HG03565 (cell line): ENCODE results near the gene MLC1.

Experiments
- ATAC-seq: cut with Tn5 transposase; IDR thresholded peaks from one replicate; pipeline ENCODE4 v1.9.1; 2021; ENCODE audit warnings: mild to moderate bottlenecking, moderate library complexity; ENCODE audit not compliant: unreplicated experiment

MLC1 gene

DNA sequence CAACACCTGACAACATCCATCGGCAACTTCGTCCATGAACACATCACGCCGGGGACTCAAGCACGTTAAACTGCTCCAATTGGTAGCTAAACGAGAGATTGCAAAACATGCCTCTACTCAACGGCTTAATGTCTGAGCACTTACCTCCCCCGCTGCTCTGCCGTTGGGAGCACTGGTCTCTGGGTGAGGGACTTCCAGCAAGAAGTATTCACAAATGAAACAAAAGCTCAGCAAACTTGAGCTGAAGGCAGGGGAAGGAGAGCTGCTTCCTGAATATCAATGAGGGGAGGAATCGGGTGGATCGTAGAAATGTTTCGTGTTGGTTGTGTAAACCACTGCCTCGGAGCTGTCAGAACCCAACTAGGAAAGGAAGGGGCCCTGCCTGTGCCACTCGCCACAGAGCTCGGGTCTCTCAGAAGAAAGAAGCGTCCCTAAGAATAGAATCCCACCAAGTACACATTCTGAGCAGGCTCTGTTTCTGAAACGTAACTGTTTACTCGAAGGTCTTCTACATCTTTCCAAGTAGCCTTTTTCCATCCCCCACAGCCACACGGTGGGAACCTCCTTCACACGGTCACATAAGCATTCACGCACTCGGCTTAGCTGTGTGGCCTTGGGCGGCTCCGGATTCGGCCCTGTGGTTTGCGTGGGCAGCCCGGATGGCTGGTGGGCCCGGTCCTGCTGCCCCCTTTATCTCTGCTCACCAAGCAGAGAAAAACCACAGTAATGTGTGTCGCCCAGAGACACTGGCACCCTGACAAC is at the start of gene MLC1:
Gene MLC1 (minus strand): TSS at position 216 of the 762 bp plus-strand sequence. CDS start 524 bp downstream, outside the sequence.
- no peak for ATAC-seq

DNA sequence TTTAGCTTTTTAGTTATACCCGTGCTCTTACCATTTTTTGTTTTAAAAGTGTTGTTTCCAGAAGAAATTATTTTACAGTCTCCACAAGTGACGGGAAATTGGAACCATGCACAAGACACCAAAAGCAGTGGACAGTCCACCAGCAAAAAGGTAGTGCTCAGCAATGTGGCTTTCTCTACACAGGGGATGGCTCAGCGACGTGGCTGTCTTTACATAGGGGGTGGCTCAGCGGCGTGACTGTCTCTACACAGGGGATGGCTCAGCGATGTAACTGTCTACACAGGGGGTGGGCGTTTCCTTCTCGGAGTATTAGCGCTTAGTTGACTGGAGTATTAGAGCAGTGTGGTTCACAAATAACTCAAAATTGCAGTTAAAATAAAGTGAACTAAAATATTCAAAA is 49.3 kb upstream of the MLC1 start:
- ATAC-seq, result no peak

GRCh38 chr22:50131894-50132293 is 46.7 kb upstream of the MLC1 start:
- ATAC-seq, result no peak

- ATAC-seq, result no peak
Measured at GRCh38 chr22:50129121-50129736, 44.0 kb upstream of the MLC1 start.

- no peak for ATAC-seq
Measured at GRCh38 chr22:50125029-50125428, 39.8 kb upstream of the MLC1 start.

DNA sequence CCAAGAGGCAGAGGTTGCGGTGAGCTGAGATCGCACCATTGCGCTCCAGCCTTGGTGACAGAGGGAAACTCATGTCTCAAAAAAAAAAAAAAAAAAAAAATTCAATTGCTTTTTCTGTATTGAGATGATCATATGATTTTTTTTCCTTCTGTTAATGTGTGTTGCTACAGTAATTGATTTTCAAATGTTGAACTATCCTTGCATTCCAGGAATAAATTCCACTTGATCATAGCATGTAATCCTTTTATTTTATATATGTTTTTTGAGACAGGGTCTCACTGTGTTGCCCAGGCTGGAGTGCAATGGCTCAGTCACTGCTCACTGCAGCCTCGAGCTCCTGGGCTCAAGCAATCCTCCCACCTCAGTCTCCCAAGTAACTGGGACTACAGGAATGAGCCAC is 37.9 kb upstream of the MLC1 start:
- no peak for ATAC-seq

DNA sequence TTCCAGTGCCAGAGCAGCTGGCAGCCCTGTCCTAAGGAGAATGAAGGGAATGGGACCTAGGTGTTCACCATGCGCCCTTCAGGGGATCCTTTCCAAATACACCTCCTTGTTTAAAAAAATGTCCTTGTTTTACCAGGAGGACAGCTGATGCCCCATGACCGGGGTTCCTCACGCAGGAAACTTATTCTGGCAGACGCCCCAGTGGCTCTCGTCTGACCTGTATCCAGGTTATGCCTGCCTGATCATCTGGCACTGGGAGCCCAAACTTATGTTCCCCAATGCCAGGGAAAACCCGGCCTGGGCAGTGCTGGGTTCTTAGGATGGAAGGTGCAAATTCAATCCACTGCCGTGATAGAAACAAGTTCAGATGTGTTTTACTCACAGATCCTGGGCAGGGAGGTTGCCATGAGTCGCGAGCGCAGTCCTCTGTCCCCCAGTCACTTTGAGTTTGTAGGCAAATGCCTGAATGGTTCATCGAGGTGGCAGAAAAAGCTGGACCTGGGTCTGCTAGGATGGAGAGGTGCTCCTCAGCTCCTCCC is 36.0 kb upstream of the MLC1 start:
- ATAC-seq, result no peak

DNA sequence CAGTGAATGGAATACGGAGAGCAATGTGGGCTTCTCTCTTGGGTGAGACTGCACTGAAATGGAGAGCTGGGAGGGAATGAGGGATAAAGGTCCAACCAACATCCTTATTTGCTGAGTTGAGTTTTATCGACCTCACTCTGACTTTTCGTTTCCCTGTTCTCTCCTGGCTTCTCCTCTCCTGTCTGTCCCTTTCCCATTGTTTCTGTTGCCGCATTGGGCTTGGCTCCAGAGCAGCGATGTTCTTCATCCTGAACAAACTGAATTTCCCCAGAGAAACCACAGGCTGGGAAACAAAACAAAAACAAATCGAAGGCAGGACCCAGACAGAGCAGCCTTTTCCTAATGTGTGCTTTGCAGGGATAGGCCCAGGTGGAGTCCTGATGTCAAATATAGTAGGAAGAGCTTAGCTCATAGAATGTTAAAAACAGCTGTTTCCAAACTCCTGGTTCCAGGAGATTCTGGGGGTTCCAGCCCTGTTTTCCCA is 34.6 kb upstream of the MLC1 start:
- no peak for ATAC-seq

GRCh38 chr22:50119169-50119767 is 34.0 kb upstream of the MLC1 start:
- ATAC-seq, result no peak

- no peak for ATAC-seq
Measured at GRCh38 chr22:50118557-50119168, 33.4 kb upstream of the MLC1 start.

DNA sequence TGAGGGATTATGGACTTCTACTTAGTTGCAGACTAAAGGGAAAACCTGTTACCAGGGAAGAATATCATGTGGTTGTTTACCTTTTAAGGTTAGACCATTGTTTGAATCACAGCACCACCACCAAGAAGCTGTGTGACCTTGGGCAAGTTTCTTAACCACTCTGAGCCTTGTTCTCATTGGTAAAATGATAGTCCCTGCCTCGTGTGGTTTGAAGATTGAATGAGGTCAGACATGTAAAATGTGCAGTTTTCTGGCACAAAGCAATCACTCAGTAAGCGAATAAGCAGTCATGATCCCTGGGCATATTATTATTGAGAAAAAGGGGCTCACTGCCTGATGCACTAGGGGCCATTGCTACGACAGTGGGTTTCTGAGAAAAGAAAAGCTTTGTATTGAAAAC is 32.9 kb upstream of the MLC1 start:
- no peak for ATAC-seq

- no peak for ATAC-seq
Measured at GRCh38 chr22:50117168-50117762, 32.0 kb upstream of the MLC1 start.

DNA sequence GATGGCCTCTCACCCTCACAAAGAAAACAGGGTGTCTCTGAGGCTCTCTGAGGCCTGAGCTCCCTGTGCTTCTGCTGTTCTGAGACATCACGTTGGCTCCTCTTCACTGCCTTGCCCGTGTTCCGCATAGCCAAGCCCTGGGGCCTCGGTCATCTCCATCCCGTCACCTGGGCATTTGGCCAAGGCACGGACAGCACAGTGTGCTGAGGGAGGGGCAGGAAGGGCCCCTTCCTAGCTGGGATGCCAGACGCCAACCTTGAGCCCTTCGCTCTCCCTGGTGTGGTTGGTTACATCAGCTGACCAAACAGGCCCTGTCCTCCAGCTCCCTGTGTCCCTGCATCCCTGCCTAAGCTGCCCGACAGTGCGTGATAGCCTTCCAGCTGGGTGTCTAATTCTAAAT is 30.5 kb upstream of the MLC1 start:
- ATAC-seq, result no peak

- ATAC-seq, result no peak
Measured at GRCh38 chr22:50114221-50115021, 29.2 kb upstream of the MLC1 start.

DNA sequence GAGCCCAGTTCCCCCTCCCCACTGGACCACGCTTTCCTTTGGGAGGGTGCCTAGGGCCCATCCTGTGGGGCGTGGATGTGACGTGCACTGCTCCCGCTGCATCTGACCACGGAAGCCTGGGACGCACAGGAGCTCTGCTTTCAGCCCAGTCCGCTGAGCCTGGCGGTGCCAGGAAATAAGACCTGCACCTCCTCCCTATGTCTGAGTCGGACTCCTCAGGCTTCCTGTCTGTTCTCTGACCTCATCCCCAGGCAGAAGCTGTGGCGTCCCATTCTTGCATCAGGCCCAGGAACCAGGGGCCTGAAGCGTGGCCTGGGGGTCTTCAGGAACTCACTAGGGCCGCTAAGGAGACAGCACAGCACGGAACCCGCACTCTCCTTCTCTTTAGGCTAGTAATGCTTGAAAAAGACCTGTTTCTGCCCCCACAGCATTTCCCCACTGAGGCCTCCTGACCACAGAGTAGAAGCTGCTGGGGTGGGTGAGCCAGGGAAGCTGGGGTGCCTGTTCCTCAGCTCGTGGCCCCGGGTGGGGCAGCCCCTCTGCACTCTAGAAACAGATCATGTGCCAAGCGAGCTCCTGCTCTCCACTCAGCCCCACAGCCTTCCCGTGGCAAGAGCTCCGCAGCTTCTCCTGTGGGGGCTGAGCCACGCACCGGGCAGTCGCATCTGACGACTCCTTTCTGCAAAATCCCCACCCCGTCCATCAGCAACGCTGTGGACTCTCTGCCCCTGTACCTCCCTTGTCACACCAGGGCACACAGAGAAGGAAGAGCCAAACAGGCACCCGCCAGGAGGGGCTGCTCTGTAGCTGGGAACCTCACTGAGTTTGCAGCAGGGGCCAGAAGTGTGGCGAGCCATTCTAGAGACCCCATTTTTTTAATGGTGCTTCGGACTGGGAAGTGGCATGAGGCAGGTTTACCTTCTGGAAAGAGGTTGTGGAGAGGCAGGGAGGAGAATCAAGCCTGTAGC is 27.2 kb upstream of the MLC1 start:
- no peak for ATAC-seq

DNA sequence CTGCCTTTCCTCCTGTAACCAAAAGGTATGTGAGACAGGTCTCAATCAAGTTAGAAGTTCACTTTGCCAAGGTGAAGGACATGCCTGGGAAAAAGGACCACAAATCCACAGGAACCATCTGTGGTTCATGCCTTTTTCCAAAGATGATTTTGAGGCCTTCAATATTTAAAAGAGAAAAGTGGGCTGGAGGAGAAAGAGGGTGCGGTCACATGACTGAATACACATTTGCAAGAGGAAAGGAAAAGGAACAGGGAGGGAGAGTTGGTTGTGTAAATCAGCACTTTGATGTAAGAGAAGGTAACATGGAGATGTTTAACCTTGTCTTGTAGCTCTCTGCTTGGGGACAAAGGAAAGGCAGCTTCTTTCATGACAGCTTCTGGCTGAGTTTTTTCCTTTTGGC is 25.8 kb upstream of the MLC1 start:
- no peak for ATAC-seq

GRCh38 chr22:50107529-50107928 is 22.3 kb upstream of the MLC1 start:
- no peak for ATAC-seq

DNA sequence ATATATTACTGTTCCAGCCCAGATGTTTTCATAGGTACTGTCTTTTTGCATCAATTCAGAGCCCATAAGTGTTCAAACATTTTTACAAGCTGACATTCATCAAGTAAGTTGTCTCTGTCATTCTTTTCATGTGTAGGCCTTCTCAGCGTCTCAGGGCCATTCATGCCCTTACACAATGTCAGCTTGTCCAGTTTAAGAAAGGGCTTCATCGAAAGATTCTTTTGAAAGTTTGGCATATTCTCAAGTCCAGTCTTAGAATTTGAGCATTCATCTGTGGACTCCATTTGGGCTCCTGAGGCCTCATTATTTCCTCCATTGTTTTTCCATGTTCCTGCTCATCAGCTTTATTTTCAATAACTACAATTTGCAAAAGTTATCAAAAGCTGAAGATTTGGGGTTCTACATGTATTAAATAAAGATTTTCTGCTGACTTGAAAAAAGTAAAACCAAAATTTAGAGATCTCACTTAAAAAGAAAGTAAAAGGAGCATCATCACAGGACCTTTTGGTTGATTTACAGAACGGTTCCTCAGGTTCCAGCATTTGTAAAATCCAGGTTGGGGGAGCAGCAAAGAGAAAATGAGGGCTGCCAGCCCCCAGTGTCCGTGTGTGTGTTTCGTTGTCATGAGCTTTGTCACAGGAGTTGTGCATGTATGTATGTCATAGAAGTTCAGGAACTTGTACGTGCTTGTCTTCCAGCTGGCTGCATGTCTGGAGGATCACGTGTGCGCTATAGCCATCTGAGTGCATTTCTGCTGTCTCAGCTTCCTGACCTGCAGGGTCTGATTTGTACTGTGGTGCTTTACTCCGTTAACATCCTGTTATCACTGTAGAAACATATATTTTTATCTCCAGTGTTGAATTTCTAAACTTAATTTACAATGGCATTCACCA is 20.2 kb upstream of the MLC1 start:
- no peak for ATAC-seq
